Keratinocyte (primary cell): ENCODE data around the gene TFPI.

Source experiments
- CTCF ChIP-seq, 3 experiments: IDR thresholded peaks in 1 of 3; conservative IDR thresholded peaks in 1 of 3; optimal IDR thresholded peaks in 1 of 3; 2 replicates in 2 of 3; 3 replicates in 1 of 3; pipeline versions ENCODE3 to v1.5.1; 2011; ENCODE audit warnings: low read length in 3 of 3, mild to moderate bottlenecking in 3 of 3, moderate library complexity in 2 of 3, control low read depth in 1 of 3, inconsistent platforms in 1 of 3; ENCODE audit not compliant: insufficient read depth in 2 of 3; ENCODE audit errors: extremely low read depth in 1 of 3
- EZH2 ChIP-seq: IDR thresholded peaks from one replicate; pipeline ENCODE4 v1.6.1; 2012; ENCODE audit warnings: inconsistent platforms, mild to moderate bottlenecking, low read length, moderate library complexity

GRCh38 chr2:187504312-187504921 is 49.8 kb downstream of the TFPI start:
- TF ChIP-seq EZH2 (no peak), CTCF (optimal IDR thresholded peaks at IDR 0.05 in 1 of 3, IDR thresholded peaks at IDR 0.05 in 1 of 3, conservative IDR thresholded peaks at IDR 0.05 in 1 of 3; ENCODE audit: extremely low read depth in 1 of 3, insufficient read depth in 2 of 3, low read length in 3 of 3) (no peak)
